Activated T-cell treated with anti-CD3 and anti-CD28 coated beads, Interleukin-2, amount 50 U/mL, for 24 hours (primary cell): ENCODE measurements around the gene CORO1C.
"Not testable (repeated sequence)": the region's sequence is repeated elsewhere in the genome, so short reads cannot be mapped to it uniquely, and the experiment has no call there.

ENCODE experiments used
- DNase-seq: peaks from one replicate; pipeline ENCODE4 v3.0.0-alpha.2; 2020
- H3K27ac Mint-ChIP-seq: 2 replicates; pipeline ENCODE4 v1.8.0; 2020; ENCODE audit warnings: mild to moderate bottlenecking, mixed read lengths
- H3K27me3 Mint-ChIP-seq: 2 replicates; pipeline ENCODE4 v1.8.0; 2020; ENCODE audit warnings: mixed read lengths
- H3K36me3 Mint-ChIP-seq: 2 replicates; pipeline ENCODE4 v1.8.0; 2020; ENCODE audit warnings: low read depth, mixed read lengths
- H3K4me1 Mint-ChIP-seq: 2 replicates; pipeline ENCODE4 v1.8.0; 2020; ENCODE audit warnings: low read depth, mixed read lengths
- H3K4me3 Mint-ChIP-seq: 2 replicates; pipeline ENCODE4 v1.8.0; 2020; ENCODE audit warnings: mild to moderate bottlenecking, moderate library complexity, mixed read lengths
- H3K9me3 Mint-ChIP-seq: 2 replicates; pipeline ENCODE4 v1.8.0; 2020; ENCODE audit warnings: mixed read lengths

CORO1C gene

GRCh38 chr12:108738170-108738569 lies 6.9 kb upstream of the CORO1C start:
- Mint-ChIP-seq H3K27me3 (peaks cover 3% of the 10 kb centered on the region), H3K4me1 (peaks cover 19% of the 10 kb centered on the region), H3K36me3 (no peaks in the 10 kb centered on the region), H3K9me3 (no peaks in the 10 kb centered on the region), H3K4me3 (no peak overlapping the region), H3K27ac (no peak overlapping the region)
- no peak for DNase-seq

GRCh38 chr12:108735855-108736254 lies 4.5 kb upstream of the CORO1C start:
- no peak overlapping the region for H3K27ac Mint-ChIP-seq
- H3K27me3 Mint-ChIP-seq = no peaks in the 10 kb centered on the region
- no peak overlapping the region for H3K4me3 Mint-ChIP-seq
- H3K4me1 Mint-ChIP-seq = peaks cover 30% of the 10 kb centered on the region
- H3K9me3 Mint-ChIP-seq = no peaks in the 10 kb centered on the region
- DNase-seq = no peak
- H3K36me3 Mint-ChIP-seq = peaks cover 2% of the 10 kb centered on the region

GRCh38 chr12:108734200-108734906 lies 3.0 kb upstream of the CORO1C start:
- H3K27ac Mint-ChIP-seq = no peak overlapping the region
- DNase-seq = no peak
- peaks cover 7% of the 10 kb centered on the region for H3K36me3 Mint-ChIP-seq
- H3K27me3 Mint-ChIP-seq = no peaks in the 10 kb centered on the region
- H3K4me3 Mint-ChIP-seq = no peak overlapping the region
- H3K4me1 Mint-ChIP-seq = peaks cover 42% of the 10 kb centered on the region
- H3K9me3 Mint-ChIP-seq = no peaks in the 10 kb centered on the region

GRCh38 chr12:108733230-108733531 lies 1.9 kb upstream of the CORO1C start:
- H3K9me3 Mint-ChIP-seq, H3K36me3 Mint-ChIP-seq, DNase-seq, H3K27ac Mint-ChIP-seq, H3K27me3 Mint-ChIP-seq, H3K4me3 Mint-ChIP-seq: not testable (repeated sequence)
- peaks cover 50% of the 10 kb centered on the region for H3K4me1 Mint-ChIP-seq

- no peak overlapping the region for H3K27ac Mint-ChIP-seq
- peak overlapping the region; percentile 89 for H3K4me3 Mint-ChIP-seq
- H3K9me3 Mint-ChIP-seq = no peaks in the 10 kb centered on the region
- DNase-seq = no peak
- H3K4me1 Mint-ChIP-seq = peaks cover 50% of the 10 kb centered on the region
- H3K27me3 Mint-ChIP-seq = no peaks in the 10 kb centered on the region
- peaks cover 7% of the 10 kb centered on the region for H3K36me3 Mint-ChIP-seq
These were observed 1.3 kb upstream of the CORO1C start for GRCh38 chr12:108732489-108733229.

- peak overlapping the region; percentile 97 for H3K27ac Mint-ChIP-seq
- peak overlapping the region; percentile 89 for H3K4me3 Mint-ChIP-seq
- H3K27me3 Mint-ChIP-seq = no peaks in the 10 kb centered on the region
- H3K36me3 Mint-ChIP-seq = peaks cover 7% of the 10 kb centered on the region
- DNase-seq = peak; percentile 98
- no peaks in the 10 kb centered on the region for H3K9me3 Mint-ChIP-seq
- H3K4me1 Mint-ChIP-seq = peaks cover 52% of the 10 kb centered on the region
These were observed 646 bp upstream of the CORO1C start for GRCh38 chr12:108731866-108732461.

- H3K36me3 Mint-ChIP-seq = peaks cover 7% of the 10 kb centered on the region
- DNase-seq = peak; percentile 68
- H3K9me3 Mint-ChIP-seq = no peaks in the 10 kb centered on the region
- H3K4me1 Mint-ChIP-seq = peaks cover 47% of the 10 kb centered on the region
- peak overlapping the region; percentile 88 for H3K27ac Mint-ChIP-seq
- H3K4me3 Mint-ChIP-seq = peak overlapping the region; percentile 84
- H3K27me3 Mint-ChIP-seq = no peaks in the 10 kb centered on the region
These were observed 783 bp downstream of the CORO1C start for GRCh38 chr12:108730365-108731104.

GRCh38 chr12:108729612-108730364 lies 1.5 kb downstream of the CORO1C start:
- peaks cover 7% of the 10 kb centered on the region for H3K36me3 Mint-ChIP-seq
- no peaks in the 10 kb centered on the region for H3K27me3 Mint-ChIP-seq
- no peak for DNase-seq
- peaks cover 55% of the 10 kb centered on the region for H3K4me1 Mint-ChIP-seq
- H3K27ac Mint-ChIP-seq = peak overlapping the region; percentile 87
- no peaks in the 10 kb centered on the region for H3K9me3 Mint-ChIP-seq
- H3K4me3 Mint-ChIP-seq = peak overlapping the region; percentile 84

- DNase-seq = no peak
- peaks cover 57% of the 10 kb centered on the region for H3K4me1 Mint-ChIP-seq
- no peaks in the 10 kb centered on the region for H3K9me3 Mint-ChIP-seq
- no peaks in the 10 kb centered on the region for H3K27me3 Mint-ChIP-seq
- no peak overlapping the region for H3K4me3 Mint-ChIP-seq
- peaks cover 7% of the 10 kb centered on the region for H3K36me3 Mint-ChIP-seq
- no peak overlapping the region for H3K27ac Mint-ChIP-seq
These were observed 2.3 kb downstream of the CORO1C start for GRCh38 chr12:108728820-108729611.

- no peak for DNase-seq
- peaks cover 63% of the 10 kb centered on the region for H3K4me1 Mint-ChIP-seq
- no peaks in the 10 kb centered on the region for H3K27me3 Mint-ChIP-seq
- H3K9me3 Mint-ChIP-seq = no peaks in the 10 kb centered on the region
- no peak overlapping the region for H3K27ac Mint-ChIP-seq
- no peak overlapping the region for H3K4me3 Mint-ChIP-seq
- peaks cover 7% of the 10 kb centered on the region for H3K36me3 Mint-ChIP-seq
These were observed 3.2 kb downstream of the CORO1C start for GRCh38 chr12:108727868-108728735.

GRCh38 chr12:108727161-108727560 lies 4.2 kb downstream of the CORO1C start:
- no peak overlapping the region for H3K4me3 Mint-ChIP-seq
- H3K27me3 Mint-ChIP-seq = no peaks in the 10 kb centered on the region
- no peak for DNase-seq
- peaks cover 7% of the 10 kb centered on the region for H3K36me3 Mint-ChIP-seq
- no peaks in the 10 kb centered on the region for H3K9me3 Mint-ChIP-seq
- H3K4me1 Mint-ChIP-seq = peaks cover 68% of the 10 kb centered on the region
- no peak overlapping the region for H3K27ac Mint-ChIP-seq

GRCh38 chr12:108724890-108725151 lies 6.5 kb downstream of the CORO1C start:
- no peak for DNase-seq
- Mint-ChIP-seq H3K27ac (no peak overlapping the region), H3K4me1 (peaks cover 57% of the 10 kb centered on the region), H3K4me3 (no peak overlapping the region), H3K9me3 (no peaks in the 10 kb centered on the region), H3K36me3 (no peaks in the 10 kb centered on the region), H3K27me3 (no peaks in the 10 kb centered on the region)
